Neural cell (in vitro differentiated cells): ENCODE data around the gene SNX32.

Experiments
- EP300 ChIP-seq: fragments of 450-650 bp; conservative IDR thresholded peaks from 2 replicates; pipeline ENCODE4 v1.6.1; 2014; ENCODE audit warnings: antibody characterized with exemption, mild to moderate bottlenecking, moderate library complexity; ENCODE audit not compliant: poor library complexity, severe bottlenecking
- EZH2 ChIP-seq: fragments of 200-600, 300-800 bp; shearing (Covaris generic), sonication (generic); IDR thresholded peaks from 2 replicates; pipeline ENCODE4 v1.6.1; 2014; ENCODE audit warnings: antibody characterized with exemption, low read length, borderline replicate concordance, mild to moderate bottlenecking; ENCODE audit not compliant: insufficient read depth, poor library complexity, severe bottlenecking
- POLR2AphosphoS5 ChIP-seq: IDR thresholded peaks from 2 replicates; pipeline ENCODE4 v1.6.1; 2012
- RAD21 ChIP-seq: fragments of 450-650 bp; conservative IDR thresholded peaks from 2 replicates; pipeline ENCODE4 v1.6.1; 2014; ENCODE audit warnings: antibody characterized with exemption, mild to moderate bottlenecking, moderate library complexity
- REST ChIP-seq: IDR thresholded peaks from 2 replicates; pipeline ENCODE4 v1.6.1; 2012; ENCODE audit warnings: borderline replicate concordance
- SMC3 ChIP-seq: fragments of 450-650 bp; conservative IDR thresholded peaks from 2 replicates; pipeline ENCODE4 v1.6.1; 2014; ENCODE audit warnings: antibody characterized with exemption, mild to moderate bottlenecking, moderate library complexity; ENCODE audit not compliant: poor library complexity
- TAF1 ChIP-seq: IDR thresholded peaks from 2 replicates; pipeline ENCODE4 v1.6.1; 2012; ENCODE audit warnings: low read depth
- TF ChIP-seq, protein P1 (sequence below): fragments of 450-650 bp; IDR thresholded peaks from 2 replicates; pipeline ENCODE4 v1.5.1; 2014; ENCODE audit warnings: antibody characterized with exemption, mild to moderate bottlenecking, moderate library complexity; ENCODE audit not compliant: poor library complexity, severe bottlenecking

GRCh38 chr11:65791719-65792213, 42.0 kb upstream of the SNX32 start:
- TF ChIP-seq REST = no peak
- TF ChIP-seq EP300 = no peak
- TF ChIP-seq, protein P1, sequence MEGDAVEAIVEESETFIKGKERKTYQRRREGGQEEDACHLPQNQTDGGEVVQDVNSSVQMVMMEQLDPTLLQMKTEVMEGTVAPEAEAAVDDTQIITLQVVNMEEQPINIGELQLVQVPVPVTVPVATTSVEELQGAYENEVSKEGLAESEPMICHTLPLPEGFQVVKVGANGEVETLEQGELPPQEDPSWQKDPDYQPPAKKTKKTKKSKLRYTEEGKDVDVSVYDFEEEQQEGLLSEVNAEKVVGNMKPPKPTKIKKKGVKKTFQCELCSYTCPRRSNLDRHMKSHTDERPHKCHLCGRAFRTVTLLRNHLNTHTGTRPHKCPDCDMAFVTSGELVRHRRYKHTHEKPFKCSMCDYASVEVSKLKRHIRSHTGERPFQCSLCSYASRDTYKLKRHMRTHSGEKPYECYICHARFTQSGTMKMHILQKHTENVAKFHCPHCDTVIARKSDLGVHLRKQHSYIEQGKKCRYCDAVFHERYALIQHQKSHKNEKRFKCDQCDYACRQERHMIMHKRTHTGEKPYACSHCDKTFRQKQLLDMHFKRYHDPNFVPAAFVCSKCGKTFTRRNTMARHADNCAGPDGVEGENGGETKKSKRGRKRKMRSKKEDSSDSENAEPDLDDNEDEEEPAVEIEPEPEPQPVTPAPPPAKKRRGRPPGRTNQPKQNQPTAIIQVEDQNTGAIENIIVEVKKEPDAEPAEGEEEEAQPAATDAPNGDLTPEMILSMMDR = no peak
- TF ChIP-seq POLR2AphosphoS5 = no peak
- TF ChIP-seq TAF1 = no peak
- TF ChIP-seq EZH2 = no peak
- no peak for TF ChIP-seq RAD21
- no peak for TF ChIP-seq SMC3
